BJ (cell line): ENCODE results near the gene PRKAG2. TPM values are rescaled to one million over a fixed set of nuclear protein-coding genes. Genes with fewer than 3 reads are reported as not detected.

Experiments
- CTCF ChIA-PET: fragments of 350-600 bp; formaldehyde crosslinking; extraction: SDS; loops from one replicate; lab custom pipeline; 2021; ENCODE audit warnings: antibody characterized with exemption, inconsistent platforms; lab: Yijun Ruan, JAX
- POLR2A ChIA-PET: fragments of 300-600 bp; sonication (Branson Sonifier 250); formaldehyde crosslinking; extraction: SDS; loops from one replicate; lab custom pipeline; 2021; ENCODE audit warnings: antibody characterized with exemption; lab: Charles Lee
- DNase-seq: peaks from one replicate; pipeline ENCODE4 v3.0.0-alpha.2; 2011; ENCODE audit warnings: low read depth
- H3K27me3 ChIP-seq: 2 replicates; pipeline ENCODE4 v1.6.0; 2011; ENCODE audit warnings: low read length; ENCODE audit not compliant: control insufficient read depth, insufficient read depth
- H3K36me3 ChIP-seq: 2 replicates; pipeline ENCODE4 v1.5.1; 2011; ENCODE audit warnings: low read length; ENCODE audit not compliant: control insufficient read depth, insufficient read depth
- H3K4me3 ChIP-seq: 2 replicates; pipeline ENCODE4 v1.5.1; 2011; ENCODE audit warnings: low read depth, mild to moderate bottlenecking, control low read depth, low read length
- CTCF ChIP-seq: IDR thresholded peaks from 2 replicates; pipeline ENCODE4 v1.5.1; 2011; ENCODE audit warnings: low read depth, mild to moderate bottlenecking, control low read depth, inconsistent platforms, low read length, moderate library complexity; ENCODE audit not compliant: insufficient read depth
- polyA plus RNA-seq: library from polyadenylated mRNA; depleted of rRNA; stranded (reverse); fragments of >200 nt; gene quantifications from 2 replicates; pipeline ENCODE4 v1.2.3, GENCODE V29; 2011

PRKAG2 gene
- polyA plus RNA-seq, 1 experiment, result 11.3 TPM

- ChIA-PET POLR2A (interaction anchor here (0.5 kb wide), 1 partner anchor 48 kb away, joined by 6 read pairs; no protein-coding TSS in a partner anchor), CTCF (no interaction called here)
- peaks cover 5% of the 10 kb centered on the region; the same call in 1 of the 2 replicates for H3K27me3 ChIP-seq
- no peak for DNase-seq
- no peak overlapping the region for H3K4me3 ChIP-seq
- no peaks in the 10 kb centered on the region for H3K36me3 ChIP-seq
- TF ChIP-seq CTCF, result no peak
Measured at GRCh38 chr7:151896086-151896485, 19.2 kb upstream of the PRKAG2 start.

GRCh38 chr7:151895631-151896031 is 18.7 kb upstream of the PRKAG2 start:
- TF ChIP-seq CTCF, result no peak
- no peak for DNase-seq
- no peaks in the 10 kb centered on the region for H3K36me3 ChIP-seq
- CTCF ChIA-PET, result no interaction called here
- POLR2A ChIA-PET, result interaction anchor here (0.5 kb wide), 1 partner anchor 49 kb away, joined by 6 read pairs; no protein-coding TSS in a partner anchor
- no peak overlapping the region for H3K4me3 ChIP-seq
- peaks cover 6% of the 10 kb centered on the region; the same call in 1 of the 2 replicates for H3K27me3 ChIP-seq

- no peaks in the 10 kb centered on the region for H3K36me3 ChIP-seq
- ChIA-PET CTCF (interaction anchor here (0.6 kb wide), 1 partner anchor 57 kb away, joined by 3 read pairs; no protein-coding TSS in a partner anchor), POLR2A (no interaction called here)
- DNase-seq, result no peak
- H3K27me3 ChIP-seq, result peaks cover 6% of the 10 kb centered on the region; the same call in 1 of the 2 replicates
- no peak for TF ChIP-seq CTCF
- H3K4me3 ChIP-seq, result no peak overlapping the region
Measured at GRCh38 chr7:151895008-151895630, 18.2 kb upstream of the PRKAG2 start.

GRCh38 chr7:151894111-151895007 is 17.4 kb upstream of the PRKAG2 start:
- Histone ChIP-seq H3K36me3 (no peaks in the 10 kb centered on the region), H3K4me3 (no peak overlapping the region), H3K27me3 (peaks cover 13% of the 10 kb centered on the region)
- no peak for TF ChIP-seq CTCF
- POLR2A ChIA-PET, result no interaction called here
- no peak for DNase-seq
- CTCF ChIA-PET, result interaction anchor here (0.6 kb wide), 1 partner anchor 56 kb away, joined by 3 read pairs; no protein-coding TSS in a partner anchor

GRCh38 chr7:151893405-151893923 is 16.5 kb upstream of the PRKAG2 start:
- DNase-seq, result no peak
- POLR2A ChIA-PET, result no interaction called here
- Histone ChIP-seq H3K27me3 (peaks cover 14% of the 10 kb centered on the region), H3K36me3 (no peaks in the 10 kb centered on the region), H3K4me3 (no peak overlapping the region)
- CTCF ChIA-PET, result no interaction called here
- TF ChIP-seq CTCF, result no peak
